ENCODE measurements around the gene HYPK.
"Not testable (repeated sequence)": the region's sequence is repeated elsewhere in the genome, so short reads cannot be mapped to it uniquely, and the experiment has no call there.

HYPK gene

DNA sequence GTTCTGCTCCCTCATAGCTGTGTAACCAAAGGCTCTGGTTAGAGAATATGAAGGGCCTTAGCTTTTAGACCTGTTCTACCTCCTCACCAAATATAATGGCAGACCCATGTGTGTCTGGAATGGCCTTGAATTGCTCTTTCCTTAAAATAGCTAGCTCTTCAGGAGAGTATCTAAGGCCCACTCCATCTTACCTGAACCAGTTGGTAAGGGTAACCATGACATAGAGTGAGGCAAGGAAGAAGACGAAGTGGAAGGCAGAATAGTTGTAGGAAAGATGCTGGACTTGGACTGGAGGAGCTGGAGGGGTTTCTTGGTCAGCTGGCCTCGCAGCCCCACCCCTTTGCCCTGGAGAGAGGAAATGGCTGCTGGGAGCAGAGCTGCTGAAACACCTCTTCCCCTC, 5.2 kb upstream of the HYPK start:
- DNase-seq (ENCODE audit: low read depth), result no peak
- no peak overlapping the region for H3K4me3 ChIP-seq (ENCODE audit: low read depth, low read length)
- in situ Hi-C loops (cut with HindIII; ENCODE audit: low sequenced_read_pairs), result no loop called here
- TF ChIP-seq, protein P1, sequence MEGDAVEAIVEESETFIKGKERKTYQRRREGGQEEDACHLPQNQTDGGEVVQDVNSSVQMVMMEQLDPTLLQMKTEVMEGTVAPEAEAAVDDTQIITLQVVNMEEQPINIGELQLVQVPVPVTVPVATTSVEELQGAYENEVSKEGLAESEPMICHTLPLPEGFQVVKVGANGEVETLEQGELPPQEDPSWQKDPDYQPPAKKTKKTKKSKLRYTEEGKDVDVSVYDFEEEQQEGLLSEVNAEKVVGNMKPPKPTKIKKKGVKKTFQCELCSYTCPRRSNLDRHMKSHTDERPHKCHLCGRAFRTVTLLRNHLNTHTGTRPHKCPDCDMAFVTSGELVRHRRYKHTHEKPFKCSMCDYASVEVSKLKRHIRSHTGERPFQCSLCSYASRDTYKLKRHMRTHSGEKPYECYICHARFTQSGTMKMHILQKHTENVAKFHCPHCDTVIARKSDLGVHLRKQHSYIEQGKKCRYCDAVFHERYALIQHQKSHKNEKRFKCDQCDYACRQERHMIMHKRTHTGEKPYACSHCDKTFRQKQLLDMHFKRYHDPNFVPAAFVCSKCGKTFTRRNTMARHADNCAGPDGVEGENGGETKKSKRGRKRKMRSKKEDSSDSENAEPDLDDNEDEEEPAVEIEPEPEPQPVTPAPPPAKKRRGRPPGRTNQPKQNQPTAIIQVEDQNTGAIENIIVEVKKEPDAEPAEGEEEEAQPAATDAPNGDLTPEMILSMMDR (IDR thresholded peaks at IDR 0.05; ENCODE audit: low read depth, low read length, missing control alignments), result no peak

DNA sequence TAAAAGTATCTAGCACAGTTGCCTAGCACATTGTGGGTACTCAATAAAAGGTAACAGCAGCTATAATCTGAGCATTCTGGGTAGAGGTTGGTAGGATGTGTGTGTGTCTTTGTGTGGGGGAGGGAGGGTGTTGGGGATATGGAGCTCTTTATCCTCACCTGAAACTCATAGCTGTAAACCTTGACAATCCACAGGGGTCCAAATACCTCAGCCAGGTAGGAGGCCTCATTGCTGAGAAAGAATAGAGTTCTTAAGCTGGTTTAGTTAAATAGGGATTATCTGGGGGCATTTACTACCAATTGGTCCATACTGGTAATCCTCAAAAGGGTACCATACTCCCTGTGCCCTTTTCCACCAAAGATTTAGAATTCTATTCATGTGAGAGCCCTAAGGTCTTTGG, 4.4 kb upstream of the HYPK start:
- in situ Hi-C loops (cut with HindIII; ENCODE audit: low sequenced_read_pairs), result no loop called here
- no peak overlapping the region for H3K4me3 ChIP-seq (ENCODE audit: low read depth, low read length)
- DNase-seq (ENCODE audit: low read depth), result no peak
- TF ChIP-seq, protein P1 (IDR thresholded peaks at IDR 0.05; ENCODE audit: low read depth, low read length, missing control alignments), result no peak

DNA sequence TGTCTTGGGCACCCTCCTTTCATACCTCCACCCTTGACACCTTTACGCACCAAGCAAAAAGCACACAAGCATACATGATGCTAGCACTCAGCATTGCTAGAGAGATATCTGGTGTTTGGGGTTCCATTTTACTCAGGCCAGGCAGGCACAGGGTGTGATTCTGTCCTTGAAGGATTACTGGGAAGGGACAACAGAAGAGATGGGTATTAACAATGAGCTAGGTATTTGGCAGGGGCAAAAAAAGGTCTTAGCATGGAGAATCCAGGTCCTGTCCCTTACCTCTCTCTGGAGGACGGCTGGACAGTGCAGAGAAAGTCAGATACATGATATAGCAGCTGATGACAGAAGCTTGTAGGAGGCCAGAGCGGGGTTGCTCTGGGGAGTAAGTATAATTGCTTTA, 3.8 kb upstream of the HYPK start:
- H3K4me3 ChIP-seq (ENCODE audit: low read depth, low read length), result no peak overlapping the region
- in situ Hi-C loops (cut with HindIII; ENCODE audit: low sequenced_read_pairs), result no loop called here
- no peak for DNase-seq (ENCODE audit: low read depth)
- TF ChIP-seq, protein P1 (IDR thresholded peaks at IDR 0.05; ENCODE audit: low read depth, low read length, missing control alignments), result no peak

DNA sequence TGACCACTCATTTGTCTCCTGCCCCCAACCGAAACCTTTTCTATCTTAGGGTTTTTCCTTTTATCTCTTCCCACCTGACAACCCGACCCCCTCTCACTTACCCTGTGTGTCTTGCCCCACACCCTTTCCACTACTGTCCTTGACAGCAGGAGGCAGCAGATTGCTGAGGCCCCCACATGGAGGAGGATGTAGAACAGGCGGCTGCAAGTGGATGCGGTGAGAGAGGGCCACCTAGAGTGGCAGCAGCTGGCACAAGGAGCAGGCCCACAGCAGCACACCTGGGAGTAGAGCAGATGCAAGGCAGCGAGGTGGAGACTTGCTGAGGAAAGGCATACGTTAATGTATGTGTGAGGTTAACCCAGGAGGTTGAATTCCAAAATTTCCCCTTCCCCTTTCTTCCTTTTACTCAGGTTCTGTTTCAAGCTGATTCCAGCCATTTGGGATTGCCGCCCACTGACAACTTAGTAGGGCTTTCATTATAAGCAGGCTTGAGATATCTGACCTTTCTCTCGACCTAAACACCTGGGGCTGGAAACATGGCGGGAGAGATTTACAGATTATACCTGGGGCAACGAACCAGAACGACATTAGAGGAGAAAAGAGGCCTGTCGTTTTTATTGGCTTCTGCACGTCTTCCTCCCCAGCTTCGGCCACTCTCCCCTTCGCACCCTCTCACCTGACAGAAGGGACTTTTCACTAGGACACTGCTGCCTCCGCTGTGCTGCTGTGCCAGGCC, 1.0 kb upstream of the HYPK start:
- in situ Hi-C loops (cut with HindIII; ENCODE audit: low sequenced_read_pairs), result no loop called here
- TF ChIP-seq, protein P1 (IDR thresholded peaks at IDR 0.05; ENCODE audit: low read depth, low read length, missing control alignments), result no peak
- no peak for DNase-seq (ENCODE audit: low read depth)
- H3K4me3 ChIP-seq (ENCODE audit: low read depth, low read length), result no peak overlapping the region

DNA sequence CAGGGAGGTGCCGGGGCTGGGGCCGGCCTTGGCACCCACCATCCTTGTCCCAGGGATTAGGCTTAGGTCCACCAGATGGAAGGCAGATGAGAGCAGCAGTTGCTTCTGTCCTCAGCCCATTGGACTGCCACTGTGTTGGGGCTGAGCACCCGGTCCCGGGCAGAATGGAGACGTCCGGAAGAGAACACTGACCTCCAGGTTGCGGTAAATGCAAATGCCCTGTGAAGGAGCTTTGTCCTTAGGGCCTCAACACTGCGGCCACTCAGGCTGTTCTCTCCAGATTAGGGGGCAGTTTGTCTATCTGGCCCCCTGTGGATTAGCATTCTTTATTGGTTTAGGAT, 484 bp upstream of the HYPK start, which contains the start of gene SERINC4:
Gene SERINC4, minus strand, starts transcription at position 276 of the 341 bp plus-strand sequence. Its CDS starts 234 bp downstream, at position 42.
- in situ Hi-C loops (cut with HindIII; ENCODE audit: low sequenced_read_pairs), result no loop called here
- peak within 1 kb of the TSS; percentile 99 for H3K4me3 ChIP-seq (ENCODE audit: low read depth, low read length)
- no peak for DNase-seq (ENCODE audit: low read depth)
- TF ChIP-seq, protein P1 (IDR thresholded peaks at IDR 0.05; ENCODE audit: low read depth, low read length, missing control alignments), result no peak

DNA sequence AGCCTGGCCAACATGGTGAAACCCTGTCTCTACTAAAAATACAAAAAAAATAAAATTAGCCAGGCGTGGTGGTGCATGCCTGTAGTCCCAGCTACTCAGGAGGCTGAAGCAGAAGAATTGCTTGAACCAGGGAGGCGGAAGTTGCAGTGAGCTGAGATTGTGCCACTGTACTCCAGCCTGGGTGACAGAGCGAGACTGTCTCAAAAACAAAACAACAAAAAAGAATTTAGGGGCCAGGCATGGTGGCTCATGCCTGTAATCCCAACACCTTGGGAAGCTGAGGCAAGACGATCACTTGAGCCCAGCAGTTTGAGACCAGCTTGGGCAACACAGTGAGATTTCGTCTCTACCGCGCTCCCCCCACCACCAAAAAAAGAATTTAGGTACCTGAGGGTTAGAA, 2.3 kb downstream of the HYPK start:
- DNase-seq (ENCODE audit: low read depth); H3K4me3 ChIP-seq (ENCODE audit: low read depth, low read length); in situ Hi-C loops (cut with HindIII; ENCODE audit: low sequenced_read_pairs): not testable (repeated sequence)

DNA sequence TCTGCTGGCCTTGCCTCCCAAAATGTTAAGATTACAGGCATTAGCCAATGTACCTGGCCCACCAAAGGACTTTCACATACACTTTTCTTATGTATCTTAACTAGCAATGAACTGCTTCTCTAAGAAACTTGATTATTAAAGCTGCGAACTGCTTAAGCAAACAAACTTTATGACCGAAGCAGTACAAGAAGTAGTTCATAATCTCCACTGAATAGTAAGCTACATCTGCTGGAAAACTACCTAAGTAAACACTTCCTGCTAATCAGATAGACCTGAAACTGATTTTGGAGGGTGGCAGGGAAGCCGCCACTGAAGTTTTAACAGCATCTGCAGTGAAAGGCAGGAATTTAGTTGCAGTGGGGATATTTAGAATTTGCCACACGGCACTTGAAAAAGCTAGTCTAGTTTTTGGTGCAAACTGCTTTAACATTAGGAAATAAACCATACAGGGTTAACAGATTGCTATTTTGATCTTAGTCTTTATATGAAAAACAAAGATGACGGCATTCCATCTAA, 8.1 kb downstream of the HYPK start:
- H3K4me3 ChIP-seq (ENCODE audit: low read depth, low read length), result no peak overlapping the region
- in situ Hi-C loops (cut with HindIII; ENCODE audit: low sequenced_read_pairs), result no loop called here
- DNase-seq (ENCODE audit: low read depth), result no peak
- TF ChIP-seq, protein P1 (IDR thresholded peaks at IDR 0.05; ENCODE audit: low read depth, low read length, missing control alignments), result no peak

Measured in astrocyte of the cerebellum (primary cell).